GM19035 (cell line): ENCODE measurements around the gene LTBP4.
"Not testable (repeated sequence)": the region's sequence is repeated elsewhere in the genome, so short reads cannot be mapped to it uniquely, and the experiment has no call there.

Experiments used
- ATAC-seq: cut with Tn5 transposase; IDR thresholded peaks from one replicate; pipeline ENCODE4 v1.9.1; 2021; ENCODE audit not compliant: unreplicated experiment

LTBP4 gene

GRCh38 chr19:40627486-40628279 lies 26.5 kb downstream of the LTBP4 start:
- no peak for ATAC-seq

GRCh38 chr19:40629346-40629745 lies 28.2 kb downstream of the LTBP4 start:
- ATAC-seq: no peak

- no peak for ATAC-seq
Observed at GRCh38 chr19:40630571-40631160, 29.5 kb downstream of the LTBP4 start.

- ATAC-seq: no peak
Observed at GRCh38 chr19:40632311-40633036, 31.3 kb downstream of the LTBP4 start.

- no peak for ATAC-seq
Observed at GRCh38 chr19:40633207-40633606, 32.0 kb downstream of the LTBP4 start.

- no peak for ATAC-seq
Observed at GRCh38 chr19:40638327-40638726, 37.2 kb downstream of the LTBP4 start.

- ATAC-seq: no peak
Observed at GRCh38 chr19:40639638-40639982, 38.4 kb downstream of the LTBP4 start.

GRCh38 chr19:40640744-40641143 lies 39.6 kb downstream of the LTBP4 start:
- ATAC-seq: no peak

- no peak for ATAC-seq
Observed at GRCh38 chr19:40641281-40641680, 40.1 kb downstream of the LTBP4 start.

GRCh38 chr19:40642051-40642706 lies 41.0 kb downstream of the LTBP4 start:
- no peak for ATAC-seq

GRCh38 chr19:40642757-40643305 lies 41.7 kb downstream of the LTBP4 start:
- no peak for ATAC-seq

GRCh38 chr19:40646743-40647254 lies 45.6 kb downstream of the LTBP4 start:
- no peak for ATAC-seq

- ATAC-seq: not testable (repeated sequence)
Observed at GRCh38 chr19:40649903-40650675, 48.9 kb downstream of the LTBP4 start.

GRCh38 chr19:40650749-40651305 lies 49.7 kb downstream of the LTBP4 start:
- no peak for ATAC-seq

- ATAC-seq: not testable (repeated sequence)
Observed at GRCh38 chr19:40652303-40652702, 51.1 kb downstream of the LTBP4 start.

GRCh38 chr19:40655684-40656083 lies 54.5 kb downstream of the LTBP4 start:
- not testable (repeated sequence) for ATAC-seq

- no peak for ATAC-seq
Observed at GRCh38 chr19:40658031-40658430, 56.9 kb downstream of the LTBP4 start.

- no peak for ATAC-seq
Observed at GRCh38 chr19:40659116-40659515, 57.9 kb downstream of the LTBP4 start.

GRCh38 chr19:40659566-40659965 lies 58.4 kb downstream of the LTBP4 start:
- no peak for ATAC-seq

- ATAC-seq: no peak
Observed at GRCh38 chr19:40661616-40662015, 60.4 kb downstream of the LTBP4 start.
